SK-N-SH (cell line): ENCODE data around the gene SPATA6.

Source experiments
- CTCF ChIP-seq: fragments of 200-600 bp; sonication (generic); IDR thresholded peaks from 2 replicates; pipeline ENCODE4 v1.6.1; 2017; ENCODE audit warnings: antibody characterized with exemption, mild to moderate bottlenecking, moderate library complexity
- EP300 ChIP-seq, 2 experiments: IDR thresholded peaks; 2 replicates each; pipeline versions ENCODE4 v1.4.0 to v1.6.1; 2012; ENCODE audit warnings: borderline replicate concordance in 1 of 2, low read depth in 1 of 2, low read length in 1 of 2
- POLR2AphosphoS5 ChIP-seq: IDR thresholded peaks from 2 replicates; pipeline ENCODE4 v1.6.1; 2012; ENCODE audit warnings: low read depth, low read length
- SIN3A ChIP-seq: IDR thresholded peaks from 2 replicates; pipeline ENCODE4 v1.6.1; 2012; ENCODE audit warnings: low read depth, mild to moderate bottlenecking, low read length, moderate library complexity, borderline replicate concordance
- TAF1 ChIP-seq: IDR thresholded peaks from 2 replicates; pipeline ENCODE4 v1.6.1; 2012; ENCODE audit warnings: low read depth, mild to moderate bottlenecking, low read length, moderate library complexity, borderline replicate concordance
- YY1 ChIP-seq: IDR thresholded peaks from 2 replicates; pipeline ENCODE4 v1.4.0; 2012; ENCODE audit warnings: low read depth, mild to moderate bottlenecking
- ZBTB33 ChIP-seq: IDR thresholded peaks from 2 replicates; pipeline ENCODE4 v1.4.0; 2012; ENCODE audit warnings: low read depth, borderline replicate concordance
- TF ChIP-seq, protein P1 (sequence below): fragments of 150-350 bp; IDR thresholded peaks from 2 replicates; pipeline ENCODE4 v1.6.1; 2017; ENCODE audit warnings: antibody characterized with exemption, low read length, low read depth, borderline replicate concordance
- TF ChIP-seq, protein P2 (sequence below): IDR thresholded peaks from 2 replicates; pipeline ENCODE4 v1.6.1; 2012; ENCODE audit warnings: mild to moderate bottlenecking, low read depth, low read length, moderate library complexity

- TF ChIP-seq EP300 (IDR thresholded peaks at IDR 0.05; ENCODE audit: borderline replicate concordance in 1 of 2, low read depth in 1 of 2, low read length in 1 of 2): no peak
- TF ChIP-seq CTCF: no peak
- TF ChIP-seq, protein P1, sequence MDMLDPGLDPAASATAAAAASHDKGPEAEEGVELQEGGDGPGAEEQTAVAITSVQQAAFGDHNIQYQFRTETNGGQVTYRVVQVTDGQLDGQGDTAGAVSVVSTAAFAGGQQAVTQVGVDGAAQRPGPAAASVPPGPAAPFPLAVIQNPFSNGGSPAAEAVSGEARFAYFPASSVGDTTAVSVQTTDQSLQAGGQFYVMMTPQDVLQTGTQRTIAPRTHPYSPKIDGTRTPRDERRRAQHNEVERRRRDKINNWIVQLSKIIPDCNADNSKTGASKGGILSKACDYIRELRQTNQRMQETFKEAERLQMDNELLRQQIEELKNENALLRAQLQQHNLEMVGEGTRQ: no peak
- no peak for TF ChIP-seq SIN3A
- TF ChIP-seq, protein P2, sequence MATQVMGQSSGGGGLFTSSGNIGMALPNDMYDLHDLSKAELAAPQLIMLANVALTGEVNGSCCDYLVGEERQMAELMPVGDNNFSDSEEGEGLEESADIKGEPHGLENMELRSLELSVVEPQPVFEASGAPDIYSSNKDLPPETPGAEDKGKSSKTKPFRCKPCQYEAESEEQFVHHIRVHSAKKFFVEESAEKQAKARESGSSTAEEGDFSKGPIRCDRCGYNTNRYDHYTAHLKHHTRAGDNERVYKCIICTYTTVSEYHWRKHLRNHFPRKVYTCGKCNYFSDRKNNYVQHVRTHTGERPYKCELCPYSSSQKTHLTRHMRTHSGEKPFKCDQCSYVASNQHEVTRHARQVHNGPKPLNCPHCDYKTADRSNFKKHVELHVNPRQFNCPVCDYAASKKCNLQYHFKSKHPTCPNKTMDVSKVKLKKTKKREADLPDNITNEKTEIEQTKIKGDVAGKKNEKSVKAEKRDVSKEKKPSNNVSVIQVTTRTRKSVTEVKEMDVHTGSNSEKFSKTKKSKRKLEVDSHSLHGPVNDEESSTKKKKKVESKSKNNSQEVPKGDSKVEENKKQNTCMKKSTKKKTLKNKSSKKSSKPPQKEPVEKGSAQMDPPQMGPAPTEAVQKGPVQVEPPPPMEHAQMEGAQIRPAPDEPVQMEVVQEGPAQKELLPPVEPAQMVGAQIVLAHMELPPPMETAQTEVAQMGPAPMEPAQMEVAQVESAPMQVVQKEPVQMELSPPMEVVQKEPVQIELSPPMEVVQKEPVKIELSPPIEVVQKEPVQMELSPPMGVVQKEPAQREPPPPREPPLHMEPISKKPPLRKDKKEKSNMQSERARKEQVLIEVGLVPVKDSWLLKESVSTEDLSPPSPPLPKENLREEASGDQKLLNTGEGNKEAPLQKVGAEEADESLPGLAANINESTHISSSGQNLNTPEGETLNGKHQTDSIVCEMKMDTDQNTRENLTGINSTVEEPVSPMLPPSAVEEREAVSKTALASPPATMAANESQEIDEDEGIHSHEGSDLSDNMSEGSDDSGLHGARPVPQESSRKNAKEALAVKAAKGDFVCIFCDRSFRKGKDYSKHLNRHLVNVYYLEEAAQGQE: no peak
- TF ChIP-seq YY1: no peak
- TF ChIP-seq POLR2AphosphoS5: no peak
- TF ChIP-seq ZBTB33: no peak
- TF ChIP-seq TAF1: no peak
Observed at GRCh38 chr1:48414264-48414663, 57.7 kb downstream of the SPATA6 start.
